Liver (tissue), 9 donors: ENCODE data around the gene LSM11. TPM values are rescaled to one million over a fixed set of nuclear protein-coding genes. Genes with fewer than 3 reads are reported as not detected.

Experiments used
- DNase-seq: peaks from one replicate; pipeline ENCODE4 v3.0.0-alpha.2; 2017; ENCODE audit warnings: low spot score
- H3K27ac ChIP-seq, 2 donors: one replicate each; pipeline ENCODE4 v1.7.0; 2013; ENCODE audit warnings: inconsistent platforms in 2 of 2, low read length in 2 of 2, control low read depth in 1 of 2, low read depth in 1 of 2, mild to moderate bottlenecking in 1 of 2
- H3K27me3 ChIP-seq, 4 donors: one replicate each; pipeline versions ENCODE4 v1.6.1 to v1.7.0; 2013; ENCODE audit warnings: low read length in 3 of 4, inconsistent platforms in 1 of 4, mild to moderate bottlenecking in 1 of 4, moderate library complexity in 1 of 4; ENCODE audit not compliant: control insufficient read depth in 4 of 4, insufficient read depth in 4 of 4
- H3K36me3 ChIP-seq, 4 donors: one replicate each; pipeline versions ENCODE4 v1.6.1 to v1.7.0; 2013; ENCODE audit warnings: low read length in 3 of 4, mild to moderate bottlenecking in 3 of 4, low read depth in 1 of 4, moderate library complexity in 1 of 4; ENCODE audit not compliant: control insufficient read depth in 4 of 4, insufficient read depth in 3 of 4
- H3K4me1 ChIP-seq, 4 donors: one replicate each; pipeline versions ENCODE4 v1.6.1 to v1.7.0; 2013; ENCODE audit warnings: low read length in 3 of 4, mild to moderate bottlenecking in 3 of 4, moderate library complexity in 1 of 4; ENCODE audit not compliant: control insufficient read depth in 4 of 4, insufficient read depth in 4 of 4
- H3K4me3 ChIP-seq, 3 donors: one replicate each; pipeline versions ENCODE4 v1.6.1 to v1.7.0; 2013; ENCODE audit warnings: low read length in 3 of 3, control low read depth in 1 of 3, low read depth in 1 of 3, mild to moderate bottlenecking in 1 of 3
- H3K9ac ChIP-seq, 2 donors: one replicate each; pipeline ENCODE4 v1.7.0; 2013; ENCODE audit warnings: low read length in 2 of 2, mild to moderate bottlenecking in 2 of 2, moderate library complexity in 2 of 2, control low read depth in 1 of 2, low read depth in 1 of 2
- H3K9me3 ChIP-seq, 4 donors: one replicate each; pipeline versions ENCODE4 v1.6.1 to v1.7.0; 2013; ENCODE audit warnings: low read length in 3 of 4; ENCODE audit not compliant: control insufficient read depth in 4 of 4
- ATF3 ChIP-seq: IDR thresholded peaks from 2 replicates; pipeline ENCODE4 v1.6.1; 2016; ENCODE audit warnings: antibody characterized with exemption
- CTCF ChIP-seq: fragments of 150-350 bp; IDR thresholded peaks from 2 replicates; pipeline ENCODE4 v1.5.1; 2017; ENCODE audit warnings: improper control_type of control experiment, low read depth, low read length; ENCODE audit not compliant: missing input control
- EGR1 ChIP-seq, 2 donors: IDR thresholded peaks; 2 replicates each; pipeline ENCODE4 v1.6.1; 2016 to 2018; ENCODE audit warnings: antibody characterized with exemption in 2 of 2, low read depth in 2 of 2
- FOXA1 ChIP-seq: IDR thresholded peaks from 2 replicates; pipeline ENCODE4 v1.6.1; 2016; ENCODE audit warnings: antibody characterized with exemption
- FOXA2 ChIP-seq: IDR thresholded peaks from 2 replicates; pipeline ENCODE4 v1.6.1; 2016; ENCODE audit warnings: antibody characterized with exemption
- GABPA ChIP-seq, 2 donors: IDR thresholded peaks in 1 of 2; conservative IDR thresholded peaks in 1 of 2; 2 replicates each; pipeline ENCODE4 v1.6.1; 2016; ENCODE audit warnings: antibody characterized with exemption in 2 of 2, mild to moderate bottlenecking in 1 of 2, moderate library complexity in 1 of 2
- HNF4G ChIP-seq: IDR thresholded peaks from 2 replicates; pipeline ENCODE4 v1.6.1; 2016; ENCODE audit warnings: antibody characterized with exemption
- NR2F2 ChIP-seq: IDR thresholded peaks from 2 replicates; pipeline ENCODE4 v1.6.1; 2016; ENCODE audit warnings: antibody characterized with exemption
- REST ChIP-seq: IDR thresholded peaks from 2 replicates; pipeline ENCODE4 v1.6.1; 2016; ENCODE audit warnings: antibody characterized with exemption, mild to moderate bottlenecking
- SP1 ChIP-seq: IDR thresholded peaks from 2 replicates; pipeline ENCODE4 v1.6.1; 2018; ENCODE audit warnings: antibody characterized with exemption, mild to moderate bottlenecking
- YY1 ChIP-seq: IDR thresholded peaks from 2 replicates; pipeline ENCODE4 v1.6.1; 2016; ENCODE audit warnings: antibody characterized with exemption, mild to moderate bottlenecking
- ZBTB33 ChIP-seq: IDR thresholded peaks from 2 replicates; pipeline ENCODE4 v1.6.1; 2016; ENCODE audit warnings: antibody characterized with exemption
- WGBS: extraction: QIAGEN DNeasy Blood & Tissue Kit; methylation state at CpG from one replicate; pipeline ENCODE4 v1.1.7; 2013; 5-methylcytosine and 5-hydroxymethylcytosine counted together
- polyA plus RNA-seq, 2 donors: library from polyadenylated mRNA; stranded (reverse) in 1 of 2; unstranded in 1 of 2; fragments of 200-250 nt in 1 of 2; fragments of >200 nt in 1 of 2; fragmentation: Nextera tagmentation in 1 of 2; extraction: Ambion mirVana in 1 of 2; gene quantifications; one replicate each; pipeline versions ENCODE4 v1.2.1 to v1.2.3, GENCODE V29; 2013 to 2015
- total RNA-seq, 2 donors: library from RNA; depleted of rRNA; stranded (reverse); fragments of >200 nt; gene quantifications; one replicate each; pipeline ENCODE4 v1.2.3, GENCODE V29; 2014
- donor health status: healthy.
- donor health status: healthy.
- donor health status: healthy.
- donor health status: healthy.
- donor health status: healthy.

LSM11 gene
- total and polyA plus RNA-seq, 4 donors, result 0.42 to 4.0 (median 1.2) TPM

- no peak for DNase-seq
- no peak overlapping the region for H3K9ac ChIP-seq
- H3K36me3 ChIP-seq, result no peaks in the 10 kb centered on the region
- peaks cover 0 to 4% (median 0%) of the 10 kb centered on the region in 4 donors for H3K9me3 ChIP-seq
- H3K4me3 ChIP-seq, result no peak overlapping the region
- no peak for TF ChIP-seq ZBTB33
- TF ChIP-seq YY1, result no peak
- no peak for TF ChIP-seq FOXA2
- no peak for TF ChIP-seq CTCF
- TF ChIP-seq HNF4G, result no peak
- no peak for TF ChIP-seq FOXA1
- no peak for TF ChIP-seq SP1
- whole genome bisulfite sequencing, result 92% methylated on average over 1 of the region's 1 CpG
- no peak overlapping the region for H3K27ac ChIP-seq
- H3K4me1 ChIP-seq, result peaks cover 0 to 3% (median 0%) of the 10 kb centered on the region in 4 donors
- H3K27me3 ChIP-seq, result no peaks in the 10 kb centered on the region
Measured at GRCh38 chr5:157766902-157767301, 23.4 kb downstream of the LSM11 start.

GRCh38 chr5:157767689-157768088, 24.2 kb downstream of the LSM11 start:
- 93% methylated on average over 3 of the region's 3 CpGs for WGBS
- Histone ChIP-seq H3K27ac (no peak overlapping the region), H3K4me3 (no peak overlapping the region)

More at GRCh38 chr5:157767689-157768088, 24.2 kb downstream of the LSM11 start:
- Histone ChIP-seq H3K36me3 (no peaks in the 10 kb centered on the region), H3K9me3 (peaks cover 0 to 4% (median 0%) of the 10 kb centered on the region in 4 donors), H3K9ac (no peak overlapping the region), H3K4me1 (no peaks in the 10 kb centered on the region), H3K27me3 (no peaks in the 10 kb centered on the region)
- DNase-seq, result no peak
- no peak for TF ChIP-seq EGR1 (IDR thresholded peaks at IDR 0.05; ENCODE audit: low read depth in 2 of 2)
- no peak for TF ChIP-seq REST
- no peak for TF ChIP-seq ZBTB33
- no peak for TF ChIP-seq ATF3
- TF ChIP-seq GABPA (IDR thresholded peaks at IDR 0.05 in 1 of 2, conservative IDR thresholded peaks at IDR 0.05 in 1 of 2), result no peak
- TF ChIP-seq FOXA1, result no peak
- no peak for TF ChIP-seq FOXA2
- TF ChIP-seq NR2F2, result no peak
- TF ChIP-seq HNF4G, result no peak
